HG03432 (cell line): ENCODE data around the gene GSPT1.
"Not testable (repeated sequence)": the region's sequence is repeated elsewhere in the genome, so short reads cannot be mapped to it uniquely, and the experiment has no call there.

Source experiments
- ATAC-seq: cut with Tn5 transposase; IDR thresholded peaks from one replicate; pipeline ENCODE4 v1.9.1; 2021; ENCODE audit warnings: mild to moderate bottlenecking, moderate library complexity; ENCODE audit not compliant: unreplicated experiment

GSPT1 gene

GRCh38 chr16:11915644-11916523, at the start of gene GSPT1:
Gene GSPT1, minus strand, starts transcription at chr16:11915956. Its CDS starts 236 bp downstream, at chr16:11915720.
- peak; percentile 87 for ATAC-seq

DNA sequence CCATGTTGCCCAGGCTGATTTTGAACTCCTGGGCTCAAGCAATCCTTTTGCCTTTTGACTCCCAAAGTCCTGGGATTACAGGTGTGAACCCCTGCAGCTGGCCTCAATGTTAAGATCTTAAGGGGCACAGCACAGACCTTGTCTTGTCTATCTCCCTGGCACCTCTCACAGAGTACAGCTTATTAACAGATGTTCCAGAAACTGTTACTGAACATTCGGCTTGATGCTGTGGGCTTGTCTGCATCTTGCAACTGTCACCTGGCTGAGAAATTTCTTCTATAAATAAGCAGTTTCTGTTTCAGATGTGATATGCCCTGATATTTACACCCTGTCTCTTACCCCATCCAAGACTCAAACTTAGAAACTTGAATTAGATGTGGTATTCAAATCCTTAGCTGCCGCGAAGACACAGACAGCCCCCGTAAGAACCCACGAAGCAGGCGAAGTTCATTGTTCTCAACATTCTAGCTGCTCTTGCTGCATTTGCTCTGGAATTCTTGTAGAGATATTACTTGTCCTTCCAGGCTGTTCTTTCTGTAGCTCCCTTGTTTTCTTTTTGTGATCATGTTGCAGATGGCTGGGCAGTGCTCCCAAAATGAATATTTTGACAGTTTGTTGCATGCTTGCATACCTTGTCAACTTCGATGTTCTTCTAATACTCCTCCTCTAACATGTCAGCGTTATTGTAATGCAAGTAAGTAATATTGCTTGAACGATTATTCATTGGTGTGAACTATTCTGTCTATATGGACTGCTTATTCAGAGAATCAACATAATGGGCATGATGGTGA, 49.2 kb upstream of the GSPT1 start, which contains the start of gene TNFRSF17:
Gene TNFRSF17 (plus strand): TSS at position 450 of the 791 bp plus-strand sequence. CDS start 115 bp downstream, at position 565.
- peak; percentile 74 for ATAC-seq

DNA sequence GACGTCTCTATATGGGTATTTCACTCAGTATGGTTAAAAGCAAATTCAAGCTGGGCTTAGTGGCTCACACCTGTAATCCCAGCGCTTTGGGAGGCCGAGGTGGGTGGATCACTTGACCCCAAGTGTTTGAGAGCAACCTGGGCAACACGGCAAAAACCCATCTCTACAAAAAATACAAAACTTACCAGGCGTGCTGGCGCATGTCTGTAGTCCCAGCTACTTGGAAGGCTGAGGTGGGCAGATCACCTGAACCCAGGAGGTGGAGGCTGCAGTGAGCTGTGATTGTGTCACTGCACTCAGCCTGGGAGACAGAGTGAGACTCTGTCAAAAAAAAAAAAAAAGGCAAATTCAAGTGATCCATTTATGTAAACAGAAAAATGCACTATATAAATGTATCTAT, 48.0 kb upstream of the GSPT1 start:
- no peak for ATAC-seq

GRCh38 chr16:11962978-11963377, 47.2 kb upstream of the GSPT1 start:
- not testable (repeated sequence) for ATAC-seq

DNA sequence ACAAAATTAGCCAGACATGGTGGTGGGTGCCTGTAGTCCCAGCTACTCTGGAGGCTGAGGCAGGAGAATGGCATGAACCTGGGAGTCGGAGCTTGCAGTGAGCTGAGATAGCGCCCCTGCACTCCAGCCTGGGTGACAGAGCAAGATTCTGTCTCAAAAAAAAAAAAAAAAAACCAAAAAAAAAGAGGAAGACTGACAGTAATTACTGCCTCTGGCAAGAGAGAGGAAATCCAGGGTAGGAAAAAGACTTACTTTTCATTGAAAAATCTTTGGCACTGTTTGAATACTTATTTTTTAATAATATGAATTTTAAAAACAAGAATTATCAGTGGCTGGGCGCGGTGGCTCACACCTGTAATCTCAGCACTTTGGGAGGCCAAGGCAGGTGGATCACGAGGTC, 46.7 kb upstream of the GSPT1 start:
- ATAC-seq = not testable (repeated sequence)

GRCh38 chr16:11957591-11958395, 42.0 kb upstream of the GSPT1 start:
- ATAC-seq = no peak

DNA sequence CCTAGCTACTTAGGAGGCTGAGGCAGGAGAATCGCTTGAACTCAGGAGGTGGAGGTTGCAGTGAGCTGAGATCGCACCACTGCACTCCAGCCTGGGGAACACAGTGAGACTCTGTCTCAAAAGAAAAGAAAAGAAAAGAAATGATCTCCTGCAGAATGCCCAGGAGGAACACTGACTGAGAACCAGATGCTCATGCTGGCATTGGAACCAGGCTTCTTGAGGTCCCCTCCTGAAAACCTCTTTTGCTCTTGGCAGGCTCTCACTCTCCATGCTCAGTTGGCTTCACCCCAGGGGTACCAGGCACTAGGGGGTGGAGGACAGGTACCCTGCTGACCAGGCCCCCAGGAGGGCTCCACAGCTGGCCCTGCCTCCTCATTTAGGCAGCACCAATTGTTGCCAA, 40.8 kb upstream of the GSPT1 start:
- ATAC-seq = no peak

- ATAC-seq = no peak
These were observed 40.0 kb upstream of the GSPT1 start for GRCh38 chr16:11955713-11956123.

DNA sequence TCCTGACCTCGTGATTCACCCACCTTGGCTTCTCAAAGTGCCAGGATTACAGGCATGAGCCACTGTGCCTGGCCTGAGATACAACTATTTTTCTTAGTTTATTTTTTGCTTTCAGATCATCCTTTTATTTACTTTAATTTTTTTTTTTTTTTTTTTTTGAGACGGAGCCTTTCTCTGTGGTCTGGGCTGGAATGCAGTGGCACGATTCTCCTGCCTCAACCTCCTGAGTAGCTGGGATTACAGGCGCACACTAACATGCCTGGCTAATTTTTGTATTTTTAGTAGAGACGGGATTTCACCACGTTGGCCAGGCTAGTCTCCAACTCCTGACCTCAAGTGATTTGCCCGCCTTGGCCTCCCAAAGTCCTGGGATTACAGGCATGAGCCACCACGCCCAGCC, 37.8 kb upstream of the GSPT1 start:
- not testable (repeated sequence) for ATAC-seq

GRCh38 chr16:11950388-11950787, 34.6 kb upstream of the GSPT1 start:
- ATAC-seq = no peak

DNA sequence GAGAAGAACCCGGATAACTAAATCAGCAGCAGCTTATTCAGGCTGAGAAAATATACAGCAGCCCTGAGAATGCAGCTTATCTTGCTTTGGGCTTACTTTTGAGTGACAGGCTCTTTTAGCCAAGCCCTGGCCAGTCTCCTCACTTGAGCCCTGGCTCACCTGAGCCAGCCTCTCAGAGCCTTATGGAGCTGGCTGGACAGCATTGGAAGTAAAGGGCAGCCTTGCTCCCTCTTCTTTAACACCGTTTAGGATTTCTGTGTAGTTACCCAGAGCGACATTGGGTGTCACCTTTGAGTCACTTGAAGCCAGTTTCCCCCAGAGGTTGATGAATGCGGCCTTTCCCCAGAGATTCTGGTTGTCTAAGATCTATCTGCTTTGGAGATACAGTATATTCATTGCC, 33.8 kb upstream of the GSPT1 start:
- ATAC-seq = peak; percentile 64

DNA sequence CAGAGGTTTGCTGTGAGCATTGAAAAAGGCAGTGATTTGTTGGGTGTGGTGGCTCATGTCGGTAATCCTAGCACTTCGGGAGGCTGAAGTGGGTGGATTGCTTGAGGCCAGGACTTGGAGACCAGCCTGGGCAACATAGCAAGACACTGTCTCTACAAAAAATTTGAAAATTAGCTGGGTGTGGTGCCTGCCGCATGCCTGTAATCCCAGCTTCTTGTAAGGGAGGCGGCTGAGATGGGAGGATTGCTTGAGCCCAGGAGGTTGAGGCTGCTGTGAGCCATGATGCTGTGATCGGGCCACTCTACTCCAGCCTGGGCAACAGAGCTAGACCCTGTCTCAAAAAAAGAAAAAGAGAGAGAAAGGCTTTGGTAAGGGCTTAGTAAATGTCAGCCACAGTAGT, 33.1 kb upstream of the GSPT1 start:
- no peak for ATAC-seq

- no peak for ATAC-seq
These were observed 30.7 kb upstream of the GSPT1 start for GRCh38 chr16:11946433-11946832.

GRCh38 chr16:11941945-11942344, 26.2 kb upstream of the GSPT1 start, which contains the start of gene NPIPB2:
Gene NPIPB2, minus strand, starts transcription at chr16:11942045. Its CDS starts 0 bp downstream, at chr16:11942045.
- not testable (repeated sequence) for ATAC-seq

GRCh38 chr16:11927350-11927749, 11.6 kb upstream of the GSPT1 start:
- not testable (repeated sequence) for ATAC-seq

DNA sequence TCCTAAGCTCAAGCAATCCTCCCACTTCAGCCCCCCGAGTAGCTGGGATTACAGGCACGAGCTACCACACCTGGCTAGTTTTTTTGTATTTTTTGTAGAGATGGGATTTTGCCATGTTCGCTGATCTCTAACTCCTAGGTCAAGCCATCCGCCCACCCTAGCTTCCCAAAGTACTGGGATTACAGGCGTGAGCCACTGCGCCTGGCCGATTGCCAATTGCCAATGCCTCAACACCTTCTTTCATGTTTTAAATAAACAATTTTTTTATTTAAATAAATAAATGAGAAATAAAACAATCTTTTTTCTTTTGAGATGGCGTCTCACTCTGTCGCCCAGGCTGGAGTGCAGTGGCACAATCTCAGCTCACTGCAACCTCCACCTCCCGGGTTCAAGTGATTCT, 8.3 kb upstream of the GSPT1 start:
- not testable (repeated sequence) for ATAC-seq

DNA sequence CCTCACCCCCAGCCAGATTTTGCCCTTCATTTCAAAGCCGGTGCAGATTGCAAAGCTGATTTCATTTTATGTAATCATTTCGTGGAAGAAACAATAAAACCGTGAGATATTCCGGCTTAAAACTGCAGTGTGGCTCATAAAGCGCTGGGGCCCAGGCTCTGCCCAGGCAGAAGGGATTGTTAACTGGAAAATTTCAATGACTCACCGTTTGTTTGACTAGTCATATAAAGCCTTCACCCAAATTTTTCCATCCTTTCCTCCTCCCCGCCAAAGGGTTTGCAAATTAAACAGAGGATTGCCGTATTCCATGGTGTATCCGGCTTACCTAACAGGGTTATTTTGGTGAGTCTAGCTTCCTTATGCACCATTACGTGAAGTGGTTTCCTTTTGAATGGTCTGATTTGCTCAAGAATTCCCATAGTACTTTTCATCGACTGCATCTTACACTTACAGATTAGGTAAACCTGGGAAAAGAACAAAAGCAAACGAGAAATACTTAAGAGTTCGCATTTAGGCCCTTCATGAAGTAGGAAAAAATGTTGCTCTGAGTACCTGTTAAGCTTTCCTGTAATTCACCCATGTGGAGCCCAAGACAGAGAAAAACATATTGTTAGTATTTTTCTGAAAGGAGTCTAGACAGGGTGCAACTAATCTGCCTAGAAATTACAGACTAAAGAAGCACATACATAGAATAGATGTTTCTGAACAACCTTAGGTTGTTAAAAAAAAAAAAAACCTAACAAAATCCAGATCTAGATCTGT, 949 bp upstream of the GSPT1 start:
- ATAC-seq = no peak

DNA sequence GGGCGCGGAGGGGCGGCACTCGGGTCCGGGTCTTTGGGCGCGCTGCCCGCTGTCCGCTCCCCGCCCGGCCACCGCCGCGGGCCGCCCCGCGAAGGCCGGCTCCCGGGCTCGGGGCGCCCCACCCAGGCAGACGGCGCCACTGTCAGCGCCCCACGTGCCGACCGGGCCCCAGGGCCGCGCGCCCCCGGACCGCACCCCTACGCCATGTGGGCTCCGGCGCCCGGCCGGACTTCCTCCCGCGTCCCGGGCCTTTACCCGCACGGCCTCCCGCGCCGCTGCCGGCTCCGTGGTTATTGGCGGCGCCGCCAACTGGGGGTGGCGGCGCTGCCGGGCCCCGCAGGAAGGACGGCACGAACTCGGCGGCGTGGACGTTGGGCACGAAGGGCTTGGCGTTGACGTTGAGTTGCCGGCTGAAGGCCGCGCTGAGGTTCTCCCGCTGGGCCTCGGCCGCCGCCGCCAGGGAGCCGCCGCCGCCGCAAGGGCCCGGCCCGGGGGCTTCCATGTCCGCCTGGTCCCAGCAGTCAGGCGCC, 577 bp downstream of the GSPT1 start:
- ATAC-seq = peak; percentile 41

DNA sequence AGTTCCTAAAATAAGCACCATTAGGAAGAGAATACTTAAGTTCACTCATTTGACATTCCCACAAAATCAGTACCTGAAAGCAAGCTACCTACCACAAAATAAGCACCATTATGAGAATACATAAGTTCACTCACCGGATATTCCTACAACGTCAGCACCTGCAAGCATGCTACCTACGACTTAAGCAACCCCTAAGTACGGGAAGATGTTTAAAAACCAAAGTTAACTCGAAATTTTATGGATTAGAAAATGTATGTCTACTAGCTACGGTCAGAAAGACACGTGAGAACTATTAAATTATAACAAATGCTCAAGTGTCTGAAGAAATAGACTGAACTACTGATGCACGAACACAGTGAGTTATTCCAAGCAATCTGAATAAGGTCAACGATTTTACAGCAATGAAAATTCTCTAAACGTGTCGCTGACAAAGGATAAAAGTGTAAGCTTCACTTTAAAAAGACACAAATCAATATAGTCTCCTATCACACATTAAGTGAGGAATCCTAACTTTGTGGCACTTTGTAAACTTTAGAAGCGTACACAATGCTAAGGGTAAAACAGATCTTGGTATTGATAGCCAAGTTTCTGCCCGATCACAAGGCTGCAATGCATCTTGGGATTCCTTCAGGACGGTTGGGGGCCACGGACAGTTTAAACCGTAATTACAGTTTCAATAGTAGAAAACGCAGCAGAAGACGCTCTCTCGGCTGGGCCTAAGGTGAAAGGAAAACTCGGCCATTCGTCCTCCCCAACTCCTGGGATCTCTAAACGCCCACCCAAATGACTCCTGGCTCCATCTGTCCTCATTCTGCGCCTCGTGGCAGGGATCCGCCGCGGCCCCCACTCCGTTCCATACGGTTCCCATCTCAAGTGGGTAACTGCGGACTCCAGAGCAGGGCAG, 1.3 kb downstream of the GSPT1 start:
- peak; percentile 2 for ATAC-seq
